Forelimb muscle (tissue), 1 donor: ENCODE results near the gene COL8A2. TPM values are rescaled to one million over a fixed set of nuclear protein-coding genes. Genes with fewer than 3 reads are reported as not detected.
A peak's percentile ranks its signal among the peaks of the same experiment; 100 is the strongest.

ENCODE experiments used
- DNase-seq: peaks from one replicate; pipeline ENCODE4 v3.0.0-alpha.2; 2013; ENCODE audit warnings: low read depth
- polyA plus RNA-seq: library from polyadenylated mRNA; unstranded; fragments of 120-200 nt; gene quantifications from one replicate; pipeline ENCODE4 v1.2.1, GENCODE V29; 2013; ENCODE audit not compliant: insufficient read length

The COL8A2 gene
- polyA plus RNA-seq, 1 donor = 8.9 TPM

DNA sequence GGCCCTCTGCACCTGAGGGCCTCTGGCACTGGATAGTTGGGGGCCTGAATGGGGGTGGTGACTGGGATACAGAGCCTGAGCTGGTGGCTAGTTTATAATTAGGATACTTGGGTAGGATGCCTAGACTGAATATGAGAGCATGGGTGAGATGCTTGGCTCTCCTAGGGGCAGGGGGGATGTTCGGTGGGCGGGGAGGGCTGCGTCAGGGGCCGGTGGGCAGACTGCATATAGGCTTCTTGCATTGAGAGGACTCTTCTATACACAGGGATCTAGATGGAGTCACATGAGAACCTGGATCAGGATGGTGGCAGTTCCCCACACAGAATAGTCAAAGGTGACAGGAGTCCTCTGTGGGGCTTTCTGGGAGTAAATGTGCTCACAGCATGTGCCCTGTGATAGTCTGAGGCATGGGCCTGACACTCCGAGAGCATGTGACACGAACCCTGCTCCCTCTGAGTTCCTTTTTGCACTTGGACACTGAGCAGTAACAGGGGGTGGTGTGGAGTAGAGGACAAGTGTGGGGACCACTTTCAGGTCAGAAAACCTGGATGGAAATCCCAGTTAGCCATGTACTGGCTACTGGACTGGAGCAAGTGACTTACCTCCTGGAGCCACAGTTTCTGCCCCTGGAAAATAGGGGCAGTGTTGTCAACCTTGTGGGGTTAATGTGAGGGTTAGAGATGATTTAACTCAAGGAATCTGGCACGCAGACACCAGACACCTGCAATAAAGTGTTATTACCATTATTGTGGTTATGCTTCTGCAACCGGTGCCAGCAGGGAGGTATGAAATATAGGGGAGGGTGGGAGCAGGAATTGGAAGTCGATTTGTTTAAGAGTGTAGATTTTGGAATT is 33.2 kb upstream of the COL8A2 start:
- DNase-seq = no peak

DNA sequence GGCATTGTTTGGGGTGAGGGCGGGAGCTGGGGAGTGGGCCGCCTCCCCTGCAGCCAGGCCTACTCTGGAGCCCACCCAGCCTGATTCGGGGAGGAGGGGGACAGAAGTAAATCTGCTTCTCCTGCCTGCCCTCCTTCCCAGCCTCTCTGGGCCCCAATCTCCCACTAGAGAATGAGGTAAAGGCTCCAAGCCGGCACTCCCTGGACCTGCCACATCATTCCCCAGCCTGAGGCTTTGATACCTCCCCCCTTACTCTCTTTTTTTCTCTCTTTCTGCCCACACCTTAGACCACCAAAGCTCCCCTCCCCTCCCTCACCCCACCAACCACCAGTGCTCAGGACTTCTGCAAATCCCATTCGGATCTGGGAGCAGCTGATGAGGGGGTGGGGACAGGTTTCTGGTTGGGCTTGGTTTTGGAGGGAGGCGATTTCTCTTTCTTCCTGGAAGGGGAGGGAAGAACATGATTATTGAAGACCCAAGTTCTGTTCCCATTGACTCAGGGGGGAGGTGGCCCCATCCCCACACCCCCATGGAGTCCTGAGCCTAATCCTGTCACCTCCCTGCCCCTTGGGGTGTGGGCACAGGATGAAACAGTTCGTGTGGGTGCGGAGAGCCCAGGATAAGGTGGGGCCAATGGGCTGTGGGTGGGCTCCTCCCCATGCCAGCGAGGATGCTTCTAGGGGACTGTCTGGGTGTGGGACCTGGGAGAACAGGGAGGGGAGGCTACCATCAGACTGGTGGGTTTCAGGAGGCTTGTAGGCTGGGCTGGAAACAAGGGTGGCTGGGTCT is 32.3 kb upstream of the COL8A2 start:
- DNase-seq = no peak

DNA sequence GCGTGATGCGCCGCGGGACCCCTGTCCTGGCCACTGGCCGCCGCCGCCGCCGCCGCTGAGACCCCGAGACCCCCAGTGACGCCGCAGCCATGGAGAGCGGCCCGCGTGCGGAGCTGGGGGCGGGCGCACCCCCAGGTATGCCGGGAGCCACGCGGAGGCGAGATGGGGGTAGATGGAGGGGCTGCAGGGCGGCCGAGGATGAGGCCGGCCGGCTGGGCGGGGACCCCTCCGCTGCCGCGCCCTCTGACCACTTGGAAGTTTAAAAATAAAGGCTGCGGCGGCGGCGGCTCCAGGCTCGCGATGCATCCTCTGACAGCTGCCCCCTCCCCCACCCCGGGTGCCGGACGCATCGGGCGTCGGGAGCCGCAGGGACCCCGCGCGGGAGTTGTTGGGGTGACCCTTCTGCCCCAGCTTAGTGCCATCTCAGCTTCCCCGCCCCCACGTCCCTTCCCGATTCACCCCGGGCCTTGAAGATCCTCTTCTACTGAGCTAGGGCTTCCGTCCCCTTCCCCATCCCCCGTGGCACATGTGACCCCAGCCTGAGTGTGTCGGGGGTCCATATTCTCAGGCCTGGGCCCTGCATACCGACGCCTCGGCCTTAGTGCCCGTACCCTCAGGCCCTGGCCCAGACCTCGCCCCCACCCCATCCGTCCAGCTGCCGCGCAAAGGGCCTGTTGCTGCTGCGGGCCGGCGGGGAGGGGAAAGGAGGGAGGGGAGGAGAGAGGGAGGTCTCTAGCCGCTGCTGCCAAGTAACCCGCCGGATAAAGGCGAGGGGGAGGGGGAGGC is 31.5 kb upstream of the COL8A2 start:
- DNase-seq = no peak

DNA sequence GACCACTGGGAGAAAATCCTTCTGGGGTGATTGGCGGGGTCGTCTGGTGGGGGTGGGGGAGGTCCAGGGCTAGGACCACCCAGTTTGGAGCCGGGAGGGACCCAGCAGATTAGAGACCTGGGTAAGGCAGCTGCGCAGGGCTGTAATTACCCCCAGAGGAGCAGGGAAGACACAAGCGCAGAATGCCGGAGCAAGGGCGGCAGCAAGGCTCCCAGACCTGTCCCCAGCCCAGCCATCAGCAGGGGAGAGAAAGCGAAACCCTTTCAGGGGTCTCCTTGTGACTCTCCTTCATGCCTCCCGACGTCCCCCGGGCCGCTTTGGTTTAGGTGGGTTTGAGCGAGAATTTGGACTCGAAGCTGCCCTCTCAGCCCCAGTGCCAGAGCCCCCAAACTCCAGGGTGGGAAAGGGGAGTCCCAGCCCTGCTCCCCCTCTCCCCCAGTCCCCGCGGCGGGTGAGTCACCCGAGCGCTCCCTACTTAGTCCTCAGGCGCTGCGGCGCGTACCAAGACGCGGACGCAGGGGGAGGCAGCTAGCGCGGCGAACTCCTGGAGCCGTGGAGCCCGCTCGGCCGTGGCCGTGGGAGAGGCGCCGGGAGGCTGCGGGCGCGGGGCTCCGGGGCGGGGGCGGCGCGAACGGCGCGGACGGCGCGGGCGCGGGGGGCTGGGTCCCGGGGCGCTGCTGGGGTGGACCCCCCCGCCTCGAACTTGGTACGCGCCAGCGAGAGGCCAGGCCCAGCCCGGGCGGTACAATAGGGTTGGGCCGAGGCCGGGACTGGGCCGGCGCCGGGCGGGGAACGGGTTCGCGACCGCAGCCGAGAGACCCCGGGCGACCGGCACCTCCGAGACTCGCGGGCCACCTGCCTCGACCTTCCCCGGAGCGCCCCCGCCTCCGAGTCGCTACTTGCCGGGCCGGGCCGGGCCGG is 30.6 kb upstream of the COL8A2 start, which contains the start of gene MAP7D1:
TSS of gene MAP7D1 (plus strand) at position 753 of the 921 bp plus-strand sequence. CDS start 258 bp downstream, outside the sequence.
- no peak for DNase-seq

DNA sequence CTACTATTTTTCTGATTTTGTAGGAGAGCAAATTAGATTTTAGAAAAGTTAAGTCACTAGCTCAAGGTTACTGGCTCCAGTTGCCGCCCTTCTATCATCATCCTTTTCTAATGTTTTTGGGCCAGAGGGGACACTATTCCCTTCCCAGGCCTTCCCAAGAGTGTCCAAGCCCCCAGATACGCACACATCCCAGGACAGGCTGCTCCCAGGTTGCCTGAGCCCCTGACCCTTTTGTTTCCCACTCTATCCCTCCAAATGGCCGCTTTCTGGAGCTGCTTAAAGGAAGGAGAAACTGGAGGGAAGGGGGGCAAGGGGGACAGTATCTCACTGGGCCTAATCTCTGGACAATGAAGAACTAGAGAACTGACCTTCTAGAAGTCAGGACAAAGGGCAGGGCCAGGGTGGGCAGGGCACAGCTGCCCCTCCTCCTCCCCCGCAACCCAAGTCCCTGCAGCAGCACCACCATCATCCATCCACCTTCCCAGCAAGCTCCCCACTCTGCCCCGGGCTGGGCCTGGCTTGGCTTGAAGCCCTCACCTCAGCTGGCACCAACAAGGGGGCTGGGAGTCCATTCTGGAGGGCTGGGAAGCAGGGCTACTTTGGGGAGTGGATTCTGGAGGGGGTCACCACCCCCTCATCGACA is 29.9 kb upstream of the COL8A2 start:
- DNase-seq = no peak

DNA sequence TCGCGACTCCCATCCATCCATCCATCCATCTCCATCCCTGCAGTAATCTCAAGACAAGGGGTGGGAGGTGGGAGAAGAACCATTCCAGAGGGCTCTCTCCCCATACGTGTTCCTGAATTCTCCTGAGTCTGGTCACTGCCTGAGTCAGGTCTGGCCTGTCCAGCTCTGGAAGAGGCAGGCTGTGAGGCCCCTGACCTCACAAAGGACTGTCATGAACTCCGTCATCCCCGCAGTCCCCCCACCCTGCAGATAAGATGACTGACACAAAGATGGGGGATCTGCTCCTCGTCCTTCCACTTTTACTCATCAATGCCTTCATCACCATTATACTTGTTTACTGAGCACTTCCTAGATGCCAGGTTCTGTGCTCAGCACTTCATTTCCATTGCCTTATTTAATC is 29.3 kb upstream of the COL8A2 start:
- DNase-seq = no peak

DNA sequence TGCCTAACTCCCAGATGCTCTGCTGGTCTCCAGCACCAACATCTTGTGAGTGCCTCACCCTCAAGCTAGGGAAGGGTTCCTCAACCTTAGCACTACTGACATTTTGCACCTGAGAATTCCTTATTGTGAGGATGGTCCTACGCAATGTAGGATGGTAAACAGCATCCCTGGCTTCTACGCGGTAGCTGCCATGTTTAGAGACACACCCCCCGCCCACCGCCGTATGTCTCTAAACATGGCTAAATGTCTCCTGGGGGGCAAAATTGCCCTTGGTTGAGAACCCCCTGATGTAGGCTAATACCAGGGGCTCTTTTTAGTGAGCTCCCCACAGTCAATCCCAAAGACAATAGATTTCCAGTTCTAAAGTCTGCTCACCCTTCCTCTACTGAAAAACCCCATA is 28.5 kb upstream of the COL8A2 start:
- no peak for DNase-seq

DNA sequence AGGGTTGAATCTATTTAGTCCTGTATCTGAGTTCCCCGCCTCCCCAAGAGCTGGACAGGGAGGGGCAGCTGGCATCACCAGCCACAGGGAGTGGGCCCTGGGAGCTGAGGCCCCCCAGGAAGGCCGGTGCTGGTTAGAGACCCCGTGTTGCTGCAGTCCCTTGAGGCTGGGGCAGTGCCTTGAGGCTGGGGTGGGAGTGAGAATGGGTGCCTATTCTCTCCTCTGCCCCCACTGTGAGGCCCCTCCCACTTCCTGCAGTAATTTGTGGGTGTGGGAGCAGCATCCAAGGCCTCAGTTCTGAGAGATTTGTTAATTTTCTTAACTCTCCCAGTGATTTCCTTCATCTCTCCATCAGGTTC is 26.8 kb upstream of the COL8A2 start:
- DNase-seq = no peak

DNA sequence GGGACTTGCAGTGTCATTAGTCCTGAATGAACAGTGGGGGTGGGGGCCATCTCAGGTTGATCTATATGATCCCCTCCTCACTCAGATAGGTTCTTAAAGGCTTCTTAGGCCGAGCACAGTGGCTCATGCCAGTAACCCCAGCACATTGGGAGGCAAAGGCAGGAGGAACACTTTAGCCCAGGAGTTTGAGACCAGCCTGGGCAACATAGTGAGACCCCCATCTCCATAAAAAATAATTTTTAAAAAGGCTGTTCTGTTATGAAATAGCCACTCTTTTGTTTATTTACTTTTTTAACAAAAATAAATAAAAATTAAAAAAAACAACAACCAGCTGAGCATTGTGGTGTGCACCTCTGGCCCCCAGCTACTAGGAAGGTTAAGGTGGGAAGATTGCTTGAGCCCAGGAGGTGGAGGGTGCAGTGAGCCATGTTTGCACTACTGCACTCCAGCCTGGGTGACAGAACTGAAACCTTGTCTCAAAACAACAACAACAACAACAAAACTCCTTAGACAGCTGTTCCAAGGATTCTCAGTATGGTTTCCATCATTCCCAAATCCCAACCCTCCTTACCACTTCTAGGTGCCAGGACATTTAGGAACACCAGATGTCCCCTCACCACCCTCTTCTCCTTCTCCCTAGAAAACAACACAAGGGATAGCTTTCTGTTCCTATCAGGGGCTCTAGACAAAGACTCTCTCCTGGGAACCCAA is 26.3 kb upstream of the COL8A2 start:
- no peak for DNase-seq

DNA sequence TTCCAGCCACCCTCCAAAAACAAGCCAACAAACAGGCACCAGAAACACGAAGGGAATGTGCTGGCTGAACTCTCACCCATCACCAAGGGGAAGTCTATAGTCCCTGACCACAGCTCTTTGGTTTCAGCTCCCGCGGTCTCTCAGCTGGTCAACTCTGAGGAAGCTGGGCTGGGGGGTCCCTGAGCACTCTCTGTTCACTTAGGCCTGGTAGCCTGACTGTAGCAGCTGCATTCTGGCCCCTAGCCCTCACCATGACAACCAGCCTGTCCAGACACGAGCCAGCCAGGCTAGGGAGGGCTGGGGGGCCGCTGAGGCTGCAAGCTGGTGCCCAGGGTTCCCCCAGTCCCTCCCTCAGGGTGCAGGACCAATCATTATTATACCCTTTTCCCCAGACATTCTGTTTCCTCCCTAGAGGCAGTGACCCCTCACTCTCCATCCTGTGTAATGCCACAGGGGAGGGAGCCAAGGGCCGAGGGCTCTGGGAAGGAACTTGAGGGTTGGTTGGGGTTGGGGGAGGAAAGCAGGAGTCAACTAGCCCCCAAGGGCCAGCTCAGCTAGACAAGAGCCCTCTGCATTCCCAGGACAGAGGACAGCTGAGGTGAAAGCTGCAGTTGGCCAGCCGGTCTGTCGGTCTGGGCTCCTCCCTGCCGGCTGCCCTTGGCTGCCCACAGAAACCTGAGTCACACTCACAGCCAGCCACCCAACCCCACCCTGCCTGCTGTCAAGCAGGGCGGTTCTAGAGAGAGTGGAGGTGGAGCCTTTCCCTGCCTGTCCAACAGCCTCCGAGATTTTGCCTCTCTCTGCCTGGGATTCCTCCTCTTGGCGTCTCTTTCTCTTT is 25.5 kb upstream of the COL8A2 start:
- DNase-seq = no peak

DNA sequence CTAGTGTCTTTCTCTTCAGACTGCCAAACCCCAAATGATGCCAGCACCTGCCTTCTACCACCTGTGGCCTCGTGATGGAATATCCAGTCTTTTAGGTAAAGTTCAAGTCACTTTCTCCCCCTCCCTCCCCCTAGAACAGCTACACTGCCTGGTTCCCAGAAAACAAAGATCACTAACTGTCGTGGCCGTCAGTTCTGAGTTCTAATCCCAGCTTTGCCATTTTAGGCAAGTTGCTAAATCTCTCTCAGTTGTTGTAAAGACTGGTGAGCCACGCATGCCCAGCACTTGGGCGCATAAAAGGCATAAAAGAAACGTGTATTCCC is 24.9 kb upstream of the COL8A2 start:
- DNase-seq = no peak

DNA sequence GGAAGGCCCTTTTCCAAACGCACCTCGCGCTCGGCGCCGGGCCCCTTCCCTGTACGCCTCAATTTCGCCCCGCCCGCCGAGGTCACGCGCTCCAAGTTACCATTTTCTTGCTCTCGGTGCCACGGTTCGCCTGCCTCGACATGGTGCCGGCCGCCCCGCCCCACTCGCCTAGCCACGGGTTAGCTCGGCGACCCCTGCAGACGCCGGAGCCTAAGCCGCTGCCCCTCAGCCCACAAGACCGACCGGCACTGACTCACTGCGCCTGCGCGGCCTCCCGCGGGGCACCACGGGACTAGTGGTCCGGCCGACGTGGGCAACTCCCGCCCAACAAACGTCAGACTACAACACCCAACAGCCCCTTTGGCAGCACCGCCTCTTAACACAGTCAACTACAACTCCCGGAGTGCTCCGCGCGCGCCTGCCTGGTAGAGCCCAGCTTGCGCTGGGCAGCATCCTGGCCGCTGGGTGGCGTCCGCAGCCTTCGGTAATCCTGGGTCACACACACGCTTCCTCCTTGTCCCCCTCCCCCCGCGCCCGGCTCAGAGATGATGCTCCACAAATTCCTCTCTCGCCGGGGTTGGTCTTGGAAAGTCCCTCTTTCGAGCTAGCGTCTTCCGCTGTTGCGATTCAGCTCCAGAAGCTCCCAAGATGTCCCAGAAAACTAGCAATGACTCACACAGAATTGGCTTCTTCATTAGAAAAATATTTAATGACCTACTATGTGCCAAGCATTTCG is 24.4 kb upstream of the COL8A2 start, which contains the start of gene TRAPPC3:
TSS of gene TRAPPC3 (minus strand) at position 250 of the 736 bp plus-strand sequence. CDS start at position 142, 108 bp downstream.
- DNase-seq = peak; percentile 98

DNA sequence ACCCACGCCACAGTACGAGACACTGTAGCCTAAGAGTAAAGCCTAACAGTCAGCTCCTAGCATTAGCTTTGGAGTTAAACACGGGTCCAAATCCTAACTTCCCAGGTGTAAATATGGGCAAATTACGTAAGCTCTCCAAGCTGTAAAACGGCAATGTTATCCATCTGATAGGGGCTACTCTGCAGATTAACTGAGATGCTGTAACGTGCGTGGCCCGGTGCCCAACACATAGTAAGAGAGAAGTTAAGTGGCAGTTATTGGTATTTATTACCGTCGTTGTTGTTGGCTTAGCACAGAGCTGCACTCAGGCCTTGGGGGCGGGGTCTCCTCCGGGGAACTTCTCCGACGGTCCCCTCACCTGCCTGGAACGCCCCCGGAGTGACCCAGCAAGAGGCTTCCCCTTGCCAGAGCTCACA is 23.8 kb upstream of the COL8A2 start:
- no peak for DNase-seq

DNA sequence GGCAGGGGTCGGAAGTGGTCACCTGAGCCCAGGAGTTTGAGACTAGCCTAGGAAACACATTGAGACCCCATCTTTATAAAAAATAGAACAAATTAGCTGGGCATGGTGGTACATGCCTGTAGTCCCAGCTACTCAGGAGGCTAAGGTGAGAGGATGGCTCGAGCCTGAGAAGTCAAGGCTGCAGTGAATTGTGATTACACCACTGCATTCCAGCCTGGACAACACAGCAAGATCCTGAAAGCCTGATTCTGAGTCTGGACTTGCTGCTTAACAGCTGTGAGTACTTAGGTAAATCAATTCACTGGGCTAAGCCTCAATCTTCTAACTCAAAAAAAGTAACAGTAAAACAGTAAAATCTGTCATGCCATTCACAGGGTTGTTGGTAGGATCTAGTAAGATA is 19.4 kb upstream of the COL8A2 start:
- DNase-seq = no peak

DNA sequence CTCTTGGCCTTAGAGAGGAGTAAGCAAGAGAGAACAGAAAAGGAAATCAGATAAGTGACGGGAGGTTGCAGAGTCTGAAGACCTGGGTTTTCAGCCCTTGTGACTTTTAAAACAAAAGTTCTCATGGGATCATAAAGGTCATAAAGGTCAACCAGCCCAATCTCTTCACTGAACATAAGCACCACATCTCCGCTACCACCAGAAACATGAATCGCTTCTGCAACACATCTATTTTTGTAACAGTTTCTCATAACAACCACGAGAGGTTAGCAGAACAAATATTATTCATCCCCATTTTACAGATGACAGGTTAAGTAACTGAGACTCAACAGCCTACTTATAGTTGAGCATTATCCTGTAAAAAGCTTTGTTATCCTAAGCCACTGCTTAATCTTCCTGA is 18.4 kb upstream of the COL8A2 start:
- DNase-seq = no peak

DNA sequence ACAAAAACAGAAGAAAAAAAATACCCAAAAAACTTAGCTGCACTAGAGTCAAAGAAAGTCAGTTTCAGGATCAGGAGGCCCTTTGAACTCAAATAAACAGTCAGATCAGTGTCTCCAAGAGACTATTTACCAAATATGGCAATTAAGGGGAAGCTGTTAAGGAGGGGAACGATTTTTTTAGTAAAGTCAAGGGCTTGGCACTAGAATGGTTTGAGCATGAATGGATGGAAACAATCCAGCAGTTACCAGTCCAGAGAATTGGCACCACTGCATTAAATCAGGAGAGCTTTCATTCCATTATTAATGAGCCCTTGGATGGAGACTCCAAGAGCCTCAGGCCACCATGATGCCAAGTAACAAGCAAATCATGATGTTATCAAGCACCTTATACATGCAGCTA is 17.1 kb upstream of the COL8A2 start:
- DNase-seq = no peak

DNA sequence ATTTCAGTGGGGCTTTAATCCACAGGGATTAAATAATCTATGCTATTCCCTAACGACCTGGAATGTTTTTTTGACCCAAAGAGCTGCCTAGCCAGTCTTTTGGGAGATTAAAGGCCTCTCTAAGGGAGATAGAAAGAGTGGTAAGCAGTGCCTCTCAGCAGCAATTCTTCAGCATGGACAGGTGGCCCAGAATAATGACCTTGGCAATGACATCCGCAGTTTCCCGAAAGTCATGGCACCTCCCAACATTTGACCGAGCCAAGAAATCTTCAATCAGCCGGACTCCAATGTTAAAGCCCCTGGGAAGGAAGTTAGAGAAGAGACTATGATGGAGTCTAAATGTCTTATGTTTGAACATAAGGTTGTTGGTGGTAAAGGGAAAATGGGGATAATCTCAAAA is 14.5 kb upstream of the COL8A2 start:
- no peak for DNase-seq

DNA sequence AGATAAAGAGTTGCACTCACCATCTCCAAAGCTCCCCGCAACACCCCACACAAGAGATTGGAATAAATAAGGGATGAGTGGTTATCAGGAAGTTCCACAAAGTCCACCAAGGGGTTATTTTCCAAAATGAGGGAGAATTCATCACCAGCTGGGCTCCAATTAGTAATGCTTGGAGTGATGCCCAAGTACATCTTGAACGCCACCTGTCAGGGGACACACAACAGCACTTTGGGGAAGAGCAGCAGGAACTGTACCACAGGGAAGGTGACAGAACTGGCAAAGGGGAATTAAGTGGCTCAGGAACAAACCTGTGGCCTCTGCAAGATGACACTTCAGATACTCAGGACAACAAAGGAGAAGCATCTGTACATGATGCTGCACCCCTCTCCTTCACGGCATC is 12.8 kb upstream of the COL8A2 start:
- no peak for DNase-seq
